Measurements from ENCODE around the gene TNFRSF14.

Gene TNFRSF14

GRCh38 chr1:2554621-2555387 lies 1.4 kb upstream of the TNFRSF14 start:
- no peak for TF ChIP-seq BACH2 (CRISPR knock-in tag; IDR thresholded peaks at IDR 0.05; ENCODE audit: borderline replicate concordance)
- no peak for TF ChIP-seq ZNF565 (CRISPR knock-in tag; conservative IDR thresholded peaks at IDR 0.05; ENCODE audit: low read depth)
- no peak for TF ChIP-seq TOX (CRISPR knock-in tag; IDR thresholded peaks at IDR 0.05; ENCODE audit: borderline replicate concordance)
- TF ChIP-seq ZFP30 (CRISPR knock-in tag; IDR thresholded peaks at IDR 0.05), result no peak
- TF ChIP-seq OSR1 (CRISPR knock-in tag; IDR thresholded peaks at IDR 0.05), result no peak
- TF ChIP-seq ZNF70 (CRISPR knock-in tag; IDR thresholded peaks at IDR 0.05), result no peak
- TF ChIP-seq PATZ1 (CRISPR knock-in tag; IDR thresholded peaks at IDR 0.05; ENCODE audit: borderline replicate concordance), result no peak
- no peak for TF ChIP-seq ZC3H10 (CRISPR knock-in tag; IDR thresholded peaks at IDR 0.05)
- TF ChIP-seq CREB5 (CRISPR knock-in tag; IDR thresholded peaks at IDR 0.05; ENCODE audit: low read depth), result no peak
- TF ChIP-seq POU6F1 (CRISPR knock-in tag; IDR thresholded peaks at IDR 0.05; ENCODE audit: borderline replicate concordance, low read depth), result no peak
- no peak for TF ChIP-seq ESRRG (CRISPR knock-in tag; IDR thresholded peaks at IDR 0.05)
- no peak for TF ChIP-seq ISL1 (CRISPR knock-in tag; IDR thresholded peaks at IDR 0.05)
- TF ChIP-seq GLIS3 (CRISPR knock-in tag; IDR thresholded peaks at IDR 0.05), result no peak
- no peak for TF ChIP-seq ZNF8 (CRISPR knock-in tag; IDR thresholded peaks at IDR 0.05)
- TF ChIP-seq TCF4 (CRISPR knock-in tag; IDR thresholded peaks at IDR 0.05; ENCODE audit: borderline replicate concordance), result no peak
- TF ChIP-seq ARNTL (CRISPR knock-in tag; IDR thresholded peaks at IDR 0.05; ENCODE audit: borderline replicate concordance, low read depth), result no peak
- no peak for TF ChIP-seq PPARA (CRISPR knock-in tag; IDR thresholded peaks at IDR 0.05; ENCODE audit: borderline replicate concordance)
- no peak for ATAC-seq

DNA sequence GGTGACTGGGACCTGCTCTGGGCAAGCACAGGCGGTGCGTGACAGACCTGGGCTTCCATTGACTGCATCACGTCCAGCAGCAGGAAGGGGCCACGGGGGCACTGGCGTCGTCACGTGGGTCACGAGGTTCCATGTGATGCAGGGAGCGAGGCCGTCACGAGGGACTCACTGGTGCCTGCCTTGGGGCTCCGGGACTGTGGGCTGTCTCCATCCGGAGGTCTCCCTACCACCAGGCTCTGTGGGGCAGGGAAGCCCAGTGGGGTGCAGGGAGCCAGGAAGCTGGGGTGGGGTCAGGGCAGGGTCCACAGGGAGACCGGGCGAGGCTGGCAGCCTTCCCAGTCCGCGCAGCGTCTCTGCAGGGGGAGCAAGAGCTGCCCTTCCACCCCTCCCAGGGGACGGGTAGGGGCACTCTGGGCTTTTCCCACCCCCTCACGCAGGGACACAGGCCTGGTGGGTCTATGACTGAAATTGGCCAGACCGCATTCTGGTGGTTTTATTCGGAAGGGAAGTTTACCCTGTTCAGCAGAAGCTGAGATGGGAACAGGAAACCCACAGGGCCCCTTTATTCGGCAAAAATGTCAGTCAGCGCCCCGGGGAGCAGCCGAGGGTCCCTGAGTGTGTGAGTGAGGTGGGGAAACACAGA lies 416 bp upstream of the TNFRSF14 start:
- TF ChIP-seq ZNF8 (CRISPR knock-in tag; IDR thresholded peaks at IDR 0.05), result no peak
- TF ChIP-seq OSR1 (CRISPR knock-in tag; IDR thresholded peaks at IDR 0.05), result no peak
- no peak for TF ChIP-seq ARNTL (CRISPR knock-in tag; IDR thresholded peaks at IDR 0.05; ENCODE audit: borderline replicate concordance, low read depth)
- TF ChIP-seq TSHZ2 (CRISPR knock-in tag; IDR thresholded peaks at IDR 0.05), result no peak
- TF ChIP-seq ZNF70 (CRISPR knock-in tag; IDR thresholded peaks at IDR 0.05), result no peak
- TF ChIP-seq TOX (CRISPR knock-in tag; IDR thresholded peaks at IDR 0.05; ENCODE audit: borderline replicate concordance), result no peak
- no peak for TF ChIP-seq POU6F1 (CRISPR knock-in tag; IDR thresholded peaks at IDR 0.05; ENCODE audit: borderline replicate concordance, low read depth)
- no peak for TF ChIP-seq ZFP30 (CRISPR knock-in tag; IDR thresholded peaks at IDR 0.05)
- no peak for TF ChIP-seq SNAI2 (CRISPR knock-in tag; IDR thresholded peaks at IDR 0.05)
- no peak for TF ChIP-seq PATZ1 (CRISPR knock-in tag; IDR thresholded peaks at IDR 0.05; ENCODE audit: borderline replicate concordance)
- no peak for TF ChIP-seq PPARA (CRISPR knock-in tag; IDR thresholded peaks at IDR 0.05; ENCODE audit: borderline replicate concordance)
- no peak for TF ChIP-seq CSDC2 (CRISPR knock-in tag; IDR thresholded peaks at IDR 0.05)
- no peak for TF ChIP-seq ZNF565 (CRISPR knock-in tag; conservative IDR thresholded peaks at IDR 0.05; ENCODE audit: low read depth)
- no peak for TF ChIP-seq ZC3H10 (CRISPR knock-in tag; IDR thresholded peaks at IDR 0.05)
- no peak for TF ChIP-seq GLIS3 (CRISPR knock-in tag; IDR thresholded peaks at IDR 0.05)
- TF ChIP-seq, protein P1, sequence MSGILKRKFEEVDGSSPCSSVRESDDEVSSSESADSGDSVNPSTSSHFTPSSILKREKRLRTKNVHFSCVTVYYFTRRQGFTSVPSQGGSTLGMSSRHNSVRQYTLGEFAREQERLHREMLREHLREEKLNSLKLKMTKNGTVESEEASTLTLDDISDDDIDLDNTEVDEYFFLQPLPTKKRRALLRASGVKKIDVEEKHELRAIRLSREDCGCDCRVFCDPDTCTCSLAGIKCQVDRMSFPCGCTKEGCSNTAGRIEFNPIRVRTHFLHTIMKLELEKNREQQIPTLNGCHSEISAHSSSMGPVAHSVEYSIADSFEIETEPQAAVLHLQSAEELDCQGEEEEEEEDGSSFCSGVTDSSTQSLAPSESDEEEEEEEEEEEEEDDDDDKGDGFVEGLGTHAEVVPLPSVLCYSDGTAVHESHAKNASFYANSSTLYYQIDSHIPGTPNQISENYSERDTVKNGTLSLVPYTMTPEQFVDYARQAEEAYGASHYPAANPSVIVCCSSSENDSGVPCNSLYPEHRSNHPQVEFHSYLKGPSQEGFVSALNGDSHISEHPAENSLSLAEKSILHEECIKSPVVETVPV (CRISPR knock-in tag; IDR thresholded peaks at IDR 0.05), result no peak
- no peak for TF ChIP-seq BACH2 (CRISPR knock-in tag; IDR thresholded peaks at IDR 0.05; ENCODE audit: borderline replicate concordance)
- no peak for ATAC-seq

All from SK-N-SH treated with all-trans-retinoic acid at 6 μM for 48 hours (cell line).